HG03558 (cell line): ENCODE measurements around the gene PLCG1.

ENCODE experiments used
- ATAC-seq: cut with Tn5 transposase; IDR thresholded peaks from one replicate; pipeline ENCODE4 v1.9.1; 2021; ENCODE audit warnings: moderate number of reproducible peaks; ENCODE audit not compliant: unreplicated experiment; ENCODE audit errors: extremely low read depth

The PLCG1 gene

DNA sequence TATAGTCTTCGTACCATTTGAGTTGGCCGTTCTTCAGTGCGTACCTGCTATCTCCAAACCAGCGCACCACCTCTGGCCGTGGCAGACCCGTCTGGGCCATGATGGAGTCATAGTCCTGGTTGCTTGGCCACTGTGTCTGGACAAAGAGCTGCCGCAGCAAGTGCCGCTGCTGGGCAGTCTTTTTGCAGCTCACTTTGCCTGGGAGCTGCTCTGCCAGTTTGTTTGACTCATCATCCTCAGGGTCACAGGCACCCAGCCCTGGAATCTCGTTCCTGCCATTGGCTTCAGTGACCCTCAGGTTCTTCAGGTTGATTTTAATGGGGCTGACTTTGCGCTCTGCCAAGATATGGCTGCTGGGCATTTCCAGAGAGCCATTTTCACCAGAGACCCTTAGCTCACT, 65.1 kb downstream of the PLCG1 start:
- ATAC-seq = no peak

- ATAC-seq = no peak
Observed at GRCh38 chr20:41203660-41204059, 66.3 kb downstream of the PLCG1 start.

- no peak for ATAC-seq
Observed at GRCh38 chr20:41204304-41205265, 67.2 kb downstream of the PLCG1 start.

- ATAC-seq = no peak
Observed at GRCh38 chr20:41205313-41205712, 68.0 kb downstream of the PLCG1 start.

GRCh38 chr20:41213150-41213820, 75.9 kb downstream of the PLCG1 start:
- ATAC-seq = no peak

GRCh38 chr20:41214202-41214601, 76.9 kb downstream of the PLCG1 start:
- ATAC-seq = no peak

GRCh38 chr20:41214666-41215065, 77.3 kb downstream of the PLCG1 start:
- no peak for ATAC-seq

DNA sequence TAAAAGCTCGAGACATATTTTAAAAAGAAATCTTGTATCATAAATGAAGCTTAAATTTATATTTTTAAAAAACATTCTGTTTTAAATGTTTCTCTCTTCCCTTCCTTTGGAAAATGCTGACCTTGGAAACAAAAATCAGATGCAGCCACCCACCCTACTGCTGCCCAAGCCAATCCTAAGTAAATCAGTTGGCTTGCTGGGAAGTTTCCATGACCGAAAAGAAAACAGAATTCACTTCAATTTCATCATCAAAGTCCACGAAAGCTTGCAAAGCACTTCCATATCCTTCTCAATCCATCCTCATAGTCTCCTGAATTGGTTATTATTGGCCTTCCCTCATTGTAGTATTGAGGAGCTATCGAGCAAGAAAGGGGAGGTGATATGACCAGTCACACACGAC, 80.1 kb downstream of the PLCG1 start:
- no peak for ATAC-seq

DNA sequence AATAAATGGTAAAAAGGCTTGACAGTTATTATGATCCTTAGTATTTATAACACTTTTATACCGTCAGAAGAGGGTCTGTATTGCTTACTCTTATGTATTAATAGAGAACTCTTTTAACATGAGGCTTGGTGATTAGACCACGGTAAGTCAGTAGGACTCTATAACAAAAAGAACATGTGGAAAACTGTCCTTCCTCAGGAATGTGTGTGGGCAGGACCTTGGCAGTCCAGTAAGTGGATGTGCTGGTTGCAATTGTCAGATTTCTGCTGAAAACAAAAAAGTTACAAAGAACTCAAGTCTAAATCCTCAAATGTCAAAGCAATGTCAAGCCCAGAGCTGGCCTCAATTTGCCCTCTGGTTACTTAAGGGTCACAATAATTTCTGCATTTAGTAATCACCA, 81.1 kb downstream of the PLCG1 start:
- ATAC-seq = no peak

- no peak for ATAC-seq
Observed at GRCh38 chr20:41219824-41220223, 82.5 kb downstream of the PLCG1 start.

- ATAC-seq = no peak
Observed at GRCh38 chr20:41221614-41222218, 84.4 kb downstream of the PLCG1 start.

GRCh38 chr20:41222296-41222695, 85.0 kb downstream of the PLCG1 start:
- ATAC-seq = no peak

DNA sequence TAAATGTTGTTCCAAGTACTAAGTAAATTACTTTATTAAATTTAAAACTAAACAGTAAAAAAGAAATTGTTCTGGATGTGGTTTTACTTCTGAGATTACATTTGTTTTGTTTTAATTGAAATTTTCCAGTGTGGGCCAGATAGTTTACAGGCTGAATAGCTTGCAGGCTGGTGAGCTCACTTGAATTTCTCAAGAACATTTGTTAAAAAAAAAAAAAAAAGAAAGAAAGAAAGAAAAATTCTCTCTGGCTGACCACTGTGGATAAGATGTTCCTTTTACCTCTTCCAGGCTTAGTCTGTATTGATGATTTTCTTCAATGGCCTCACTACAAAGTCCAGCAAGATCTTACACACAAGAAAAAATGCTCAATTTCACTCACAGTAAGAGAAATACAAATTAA, 85.4 kb downstream of the PLCG1 start:
- no peak for ATAC-seq

DNA sequence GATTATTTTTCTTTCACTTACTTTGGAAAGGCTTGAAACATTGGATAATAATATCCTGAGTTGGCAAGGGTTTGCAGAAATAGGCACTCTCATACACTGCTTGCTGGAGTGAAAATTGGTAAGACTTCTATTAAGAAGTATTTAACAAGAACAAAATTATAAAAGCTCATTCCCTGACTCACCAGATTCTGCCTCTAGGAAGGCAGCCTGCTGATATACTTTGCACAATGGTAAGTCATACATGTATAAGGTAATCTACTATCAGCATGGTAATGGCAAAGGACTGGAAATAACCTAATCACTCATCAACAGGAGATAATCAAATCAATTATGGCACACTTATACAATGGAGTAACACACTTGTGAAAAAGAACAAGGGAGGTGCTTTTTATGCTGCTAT, 85.8 kb downstream of the PLCG1 start:
- no peak for ATAC-seq

DNA sequence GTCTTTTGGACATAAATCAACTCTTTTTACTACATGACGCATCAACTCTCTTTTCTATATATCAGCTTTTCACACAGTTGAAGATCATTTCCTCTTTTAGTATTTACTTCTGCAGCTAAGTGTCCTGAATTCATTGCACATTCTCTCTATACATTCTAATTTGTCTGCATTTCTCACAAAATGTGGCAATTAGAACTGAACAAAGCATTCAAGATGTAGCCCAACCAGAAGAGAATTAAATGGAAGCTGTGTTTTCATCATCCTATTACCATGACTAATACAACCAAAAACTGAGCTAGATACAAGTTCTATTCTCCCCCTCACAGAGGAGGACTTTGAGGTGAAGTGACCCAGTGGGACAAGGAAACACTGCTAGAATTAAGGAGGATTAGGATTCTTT, 86.9 kb downstream of the PLCG1 start:
- ATAC-seq = no peak

GRCh38 chr20:41225091-41225490, 87.7 kb downstream of the PLCG1 start:
- no peak for ATAC-seq

DNA sequence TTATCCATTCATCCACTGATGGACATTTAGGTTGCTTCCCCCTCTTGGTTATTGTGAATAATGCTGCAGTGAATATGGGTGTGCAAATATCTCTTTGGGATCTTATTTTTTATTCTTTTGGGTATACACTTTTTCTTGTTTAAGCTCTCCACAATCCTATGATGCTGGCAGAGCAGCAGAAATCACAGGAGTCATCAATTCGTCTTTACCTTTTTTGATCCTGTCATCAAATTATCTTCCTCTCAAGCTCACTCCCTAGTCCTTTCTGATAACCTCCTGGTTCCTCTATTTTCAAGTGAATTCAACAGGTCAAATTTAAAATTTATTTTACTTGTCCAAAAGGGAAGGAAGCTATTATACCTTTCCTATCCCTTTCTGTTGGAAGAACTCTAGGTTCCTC, 89.1 kb downstream of the PLCG1 start:
- ATAC-seq = no peak
